Uterus (tissue), 2 donors: ENCODE data around the gene COPS8.

Source experiments
- CTCF ChIP-seq, 4 experiments: fragments of 200-600 bp in 2 of 4; fragments of 450-650 bp in 2 of 4; sonication (generic) in 2 of 4; IDR thresholded peaks; one replicate each; pipeline ENCODE4 v1.5.1; 2016 to 2019; ENCODE audit warnings: antibody characterized with exemption in 4 of 4, mild to moderate bottlenecking in 2 of 4, moderate library complexity in 1 of 4
- POLR2A ChIP-seq, 2 donors: fragments of 450-650 bp; IDR thresholded peaks; one replicate each; pipeline ENCODE4 v1.6.1; 2016; ENCODE audit warnings: antibody characterized with exemption in 2 of 2, mild to moderate bottlenecking in 1 of 2, moderate library complexity in 1 of 2

GRCh38 chr2:237056287-237056875, 29.3 kb upstream of the COPS8 start:
- no peak for TF ChIP-seq CTCF (IDR thresholded peaks at IDR 0.05)
- TF ChIP-seq POLR2A (IDR thresholded peaks at IDR 0.05): no peak
